ENCODE data around the gene KRTAP12-3. TPM values are rescaled to one million over a fixed set of nuclear protein-coding genes. Genes with fewer than 3 reads are reported as not detected.
"Not testable (repeated sequence)": the region's sequence is repeated elsewhere in the genome, so short reads cannot be mapped to it uniquely, and the experiment has no call there.

Gene KRTAP12-3
- total and polyA plus RNA-seq, 8 donors = not detected

DNA sequence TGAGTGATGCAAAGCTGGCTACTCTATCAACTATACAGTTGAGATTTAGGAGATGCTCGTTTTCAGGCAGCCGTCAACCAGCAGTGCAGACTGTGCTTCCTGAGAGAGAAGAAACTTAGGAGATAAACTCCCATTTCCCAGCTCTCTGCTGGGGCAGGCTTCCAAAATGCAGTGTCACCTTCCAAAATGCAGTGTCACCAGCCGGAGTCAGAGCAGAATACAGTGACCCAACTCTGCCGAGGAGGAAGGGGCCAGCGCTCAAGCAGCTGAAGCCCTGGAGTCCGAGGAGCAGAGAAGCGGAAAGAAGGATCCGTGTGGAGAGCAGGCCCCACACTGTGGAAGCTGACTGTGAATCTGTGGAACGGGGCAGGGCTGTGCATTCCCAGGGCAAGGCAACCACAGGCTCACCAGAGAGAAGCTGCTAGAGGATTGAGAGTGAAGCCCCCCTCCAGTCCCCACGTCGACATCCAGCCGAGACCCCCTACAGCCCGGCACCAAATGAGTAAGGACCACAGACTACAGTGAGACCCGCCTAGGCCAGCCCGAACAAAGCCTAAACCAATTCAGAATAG is 24.9 kb downstream of the KRTAP12-3 start:
- intact Hi-C loops (cut with DNase I) = no loop called here
- WGBS, 2 donors = 61 to 72% methylated on average over 15 of the region's 15 CpGs
- no peaks in the 10 kb centered on the region for H3K36me3 ChIP-seq
- ATAC-seq = no peak
- H3K4me3 ChIP-seq = no peak overlapping the region
- no peak for FAIRE-seq
- H3K9me3 ChIP-seq = no peaks in the 10 kb centered on the region
- TF ChIP-seq CTCF (IDR thresholded peaks at IDR 0.05) = no peak
- DNase-seq = no peak
- H3K4me1 ChIP-seq = no peaks in the 10 kb centered on the region
- no peaks in the 10 kb centered on the region for H3K27me3 ChIP-seq
- no peak overlapping the region for H3K27ac ChIP-seq

GRCh38 chr21:44684077-44684476 is 26.3 kb downstream of the KRTAP12-3 start:
- Histone ChIP-seq H3K36me3 (no peaks in the 10 kb centered on the region), H3K27ac (no peak overlapping the region), H3K4me1 (no peaks in the 10 kb centered on the region), H3K27me3 (peaks cover 0 to 7% (median 0%) of the 10 kb centered on the region in 4 donors), H3K4me3 (no peak overlapping the region), H3K9me3 (no peaks in the 10 kb centered on the region)
- WGBS, 2 donors = 52 to 67% methylated on average over 7 of the region's 7 CpGs
- FAIRE-seq (no peak), ATAC-seq (no peak), DNase-seq (no peak)
- no peak for TF ChIP-seq CTCF (IDR thresholded peaks at IDR 0.05)
- intact Hi-C loops (cut with DNase I) = no loop called here

- WGBS, 2 donors = 44 to 61% methylated on average over 6 of the region's 6 CpGs
- no peak overlapping the region for H3K27ac ChIP-seq
- intact Hi-C loops (cut with DNase I) = no loop called here
- no peak for TF ChIP-seq CTCF (IDR thresholded peaks at IDR 0.05)
- DNase-seq = no peak
- H3K36me3 ChIP-seq = no peaks in the 10 kb centered on the region
- H3K4me1 ChIP-seq = no peaks in the 10 kb centered on the region
- peaks cover 0 to 7% (median 0%) of the 10 kb centered on the region in 4 donors for H3K27me3 ChIP-seq
- no peak for ATAC-seq
- H3K4me3 ChIP-seq = no peak overlapping the region
- no peak for FAIRE-seq
- no peaks in the 10 kb centered on the region for H3K9me3 ChIP-seq
These were observed 26.8 kb downstream of the KRTAP12-3 start for GRCh38 chr21:44684483-44684882.

DNA sequence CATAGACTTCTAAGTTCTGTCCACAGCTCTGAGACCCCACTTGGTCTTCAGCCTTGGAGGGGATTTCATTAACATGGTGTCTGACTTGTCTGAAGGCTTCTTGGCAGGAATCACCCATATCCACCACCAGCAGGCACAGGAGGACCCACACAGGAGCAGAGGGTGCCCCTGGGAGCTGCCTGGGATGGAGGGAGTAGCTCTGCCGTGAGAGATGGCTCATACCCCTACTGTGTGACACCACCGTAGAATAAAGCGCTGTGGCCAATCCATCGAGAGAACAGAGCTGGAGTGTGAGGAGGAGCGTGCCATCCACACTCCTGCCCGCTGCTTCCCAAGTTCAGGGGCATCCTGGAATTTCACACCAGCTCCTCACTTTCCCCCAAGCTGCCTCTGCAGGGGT is 27.3 kb downstream of the KRTAP12-3 start:
- H3K27me3 ChIP-seq; FAIRE-seq; H3K4me1 ChIP-seq; intact Hi-C loops (cut with DNase I); H3K9me3 ChIP-seq; ATAC-seq; H3K27ac ChIP-seq; H3K4me3 ChIP-seq; H3K36me3 ChIP-seq; DNase-seq: not testable (repeated sequence)
- WGBS, 2 donors = 54 to 83% methylated on average over 6 of the region's 6 CpGs

- Histone ChIP-seq H3K4me3 (no peak overlapping the region), H3K9me3 (no peaks in the 10 kb centered on the region), H3K4me1 (no peaks in the 10 kb centered on the region), H3K27me3 (peaks cover 0 to 7% (median 0%) of the 10 kb centered on the region in 4 donors), H3K36me3 (no peaks in the 10 kb centered on the region), H3K27ac (no peak overlapping the region)
- intact Hi-C loops (cut with DNase I) = no loop called here
- no peak for TF ChIP-seq CTCF (IDR thresholded peaks at IDR 0.05)
- FAIRE-seq (no peak), ATAC-seq (no peak), DNase-seq (no peak)
- WGBS, 2 donors = 23 to 27% methylated on average over 14 of the region's 14 CpGs
These were observed 28.5 kb downstream of the KRTAP12-3 start for GRCh38 chr21:44686000-44686781.
